Mucosa of gallbladder (tissue), 1 donor: ENCODE measurements around the gene GTPBP1. TPM values are rescaled to one million over a fixed set of nuclear protein-coding genes. Genes with fewer than 3 reads are reported as not detected.

Experiments used
- DNase-seq: peaks from one replicate; pipeline ENCODE4 v3.0.0-alpha.2; 2020; ENCODE audit warnings: low spot score
- total RNA-seq: library from RNA; stranded (reverse); gene quantifications from one replicate; pipeline ENCODE4 v1.2.1, GENCODE V29; 2021
- donor health status: DM: no; HTN: no; CAD: no.

GTPBP1 gene
- total RNA-seq, 1 donor from 2014 or later, result 67.1 TPM

GRCh38 chr22:38700789-38701628, 4.7 kb upstream of the GTPBP1 start, which contains the start of gene JOSD1:
Gene JOSD1 (minus strand): TSS chr22:38700943. CDS start chr22:38699987, 956 bp downstream.
- DNase-seq, result peak; percentile 97

DNA sequence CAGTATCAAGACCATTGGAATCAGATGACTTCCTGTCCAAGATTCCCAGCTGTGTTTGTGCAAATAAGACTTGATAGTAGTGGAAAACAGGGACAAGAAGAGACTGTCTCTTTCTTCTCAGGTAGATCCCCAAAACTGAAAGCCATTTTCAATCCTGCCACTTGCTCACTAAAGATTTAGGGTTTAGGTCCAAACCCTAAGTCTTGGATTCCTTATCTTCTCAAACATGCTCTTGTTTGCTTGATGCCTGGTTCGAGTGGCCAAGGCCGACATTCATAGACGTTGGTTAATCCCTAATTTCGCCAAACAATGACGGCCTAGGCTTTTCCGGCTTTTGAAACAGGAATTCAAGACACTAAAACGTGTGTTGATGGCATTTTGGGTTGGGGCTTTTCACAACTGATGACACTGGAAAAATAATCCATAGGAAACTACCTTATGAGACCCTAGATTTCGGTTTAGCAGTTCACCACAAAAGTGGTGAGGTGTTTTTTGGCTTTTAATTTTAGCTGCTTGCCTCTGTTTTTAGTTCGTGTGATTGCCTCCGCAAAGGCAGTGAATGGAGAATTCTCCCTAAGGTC, 1.0 kb upstream of the GTPBP1 start:
- DNase-seq, result no peak

DNA sequence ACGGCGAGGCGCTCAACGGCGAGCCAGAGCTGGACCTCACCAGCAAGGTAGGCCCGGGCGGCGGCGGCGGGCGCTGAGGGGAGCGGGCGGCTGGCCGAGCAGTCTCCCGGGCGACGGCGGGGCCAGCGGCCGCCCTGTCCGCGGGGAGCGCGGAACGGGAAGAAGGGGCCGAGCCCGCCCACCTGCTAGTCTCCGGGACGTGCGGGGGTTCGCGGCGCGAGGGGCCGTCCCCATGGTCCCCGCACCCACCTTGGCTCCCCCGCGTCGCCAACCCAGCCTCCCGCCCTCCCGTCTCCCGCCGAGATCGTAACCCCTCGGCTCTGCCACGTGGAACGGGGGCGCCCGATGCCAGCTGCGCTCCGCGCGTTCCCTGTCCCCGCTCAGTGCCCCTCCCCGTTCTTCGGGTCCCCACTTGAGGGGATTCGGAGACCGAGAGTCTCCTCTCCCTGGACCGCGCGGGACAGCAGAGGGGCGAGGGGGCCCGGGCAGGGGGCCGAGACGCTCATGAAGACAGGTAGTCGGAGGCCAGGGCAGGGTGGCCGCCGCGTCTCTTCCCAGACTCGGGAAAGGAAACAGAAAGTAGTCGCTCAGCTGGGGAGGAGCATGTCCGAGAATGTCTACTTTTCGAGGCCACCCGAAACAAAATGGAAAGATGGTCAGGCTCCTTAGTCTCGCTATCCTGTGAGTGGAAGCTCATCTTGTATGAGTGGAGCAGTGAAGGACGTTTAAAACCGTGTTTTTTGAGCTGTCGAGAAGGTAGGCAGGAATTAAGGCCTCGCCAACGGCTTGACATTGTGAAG, 557 bp downstream of the GTPBP1 start:
- DNase-seq, result no peak

- DNase-seq, result no peak
These were observed 1.1 kb downstream of the GTPBP1 start for GRCh38 chr22:38706901-38707195.

DNA sequence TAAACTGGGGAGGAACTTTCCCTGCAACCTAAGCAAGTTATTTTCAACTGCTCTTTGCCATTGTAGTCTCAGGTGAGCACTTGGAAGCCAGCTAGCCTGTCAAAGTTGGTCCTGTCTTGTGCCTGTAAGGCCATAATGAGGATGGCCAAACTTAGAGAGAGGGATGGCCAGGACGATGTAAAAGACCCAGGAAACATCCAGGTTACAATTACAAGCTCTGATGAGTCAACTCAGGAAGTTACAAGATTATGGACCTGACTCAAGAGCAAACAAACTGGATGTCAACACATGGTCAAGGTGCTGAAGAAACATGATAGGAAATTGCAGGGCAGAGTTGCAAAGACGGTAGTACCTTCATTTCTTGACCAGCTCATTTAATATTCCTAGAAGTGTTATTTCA, 1.6 kb downstream of the GTPBP1 start:
- no peak for DNase-seq

DNA sequence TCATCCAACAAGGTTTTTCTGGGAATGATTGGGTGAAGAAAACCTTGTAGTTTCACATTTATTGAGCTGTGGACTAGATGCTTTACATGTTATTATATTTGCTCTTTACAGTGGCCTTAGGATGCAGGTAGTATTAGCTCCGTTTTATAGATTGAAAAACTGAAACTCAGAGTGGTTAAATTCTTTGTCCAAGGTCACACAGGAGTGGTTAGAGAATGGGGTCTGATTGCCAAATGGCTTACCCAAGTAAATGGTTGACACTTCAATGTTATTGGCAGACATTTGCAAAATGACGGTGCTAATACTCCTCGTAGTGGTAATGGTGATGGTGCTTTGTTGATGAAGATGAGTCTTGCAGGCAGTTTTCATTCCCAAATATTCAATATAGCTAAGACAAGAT, 2.2 kb downstream of the GTPBP1 start:
- DNase-seq, result no peak

DNA sequence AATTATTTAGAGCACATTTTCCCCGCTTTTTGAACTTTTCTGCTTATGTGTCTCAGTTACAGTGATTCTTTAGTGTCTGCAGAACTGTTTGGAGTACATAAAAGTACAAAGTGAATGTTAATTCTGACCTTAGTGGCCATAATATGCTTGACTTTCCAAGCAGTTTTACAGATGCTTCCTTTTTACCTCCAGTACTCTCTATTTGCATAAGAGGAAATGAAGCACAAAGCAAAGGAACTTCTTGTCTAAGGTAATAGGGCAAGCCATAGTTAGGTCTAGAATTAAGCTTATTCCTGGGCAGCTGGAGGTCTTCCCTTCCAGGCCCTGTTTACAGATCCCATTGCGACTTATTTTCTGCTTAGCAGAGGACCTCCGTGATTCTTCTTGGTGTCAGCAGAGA, 3.6 kb downstream of the GTPBP1 start:
- no peak for DNase-seq

DNA sequence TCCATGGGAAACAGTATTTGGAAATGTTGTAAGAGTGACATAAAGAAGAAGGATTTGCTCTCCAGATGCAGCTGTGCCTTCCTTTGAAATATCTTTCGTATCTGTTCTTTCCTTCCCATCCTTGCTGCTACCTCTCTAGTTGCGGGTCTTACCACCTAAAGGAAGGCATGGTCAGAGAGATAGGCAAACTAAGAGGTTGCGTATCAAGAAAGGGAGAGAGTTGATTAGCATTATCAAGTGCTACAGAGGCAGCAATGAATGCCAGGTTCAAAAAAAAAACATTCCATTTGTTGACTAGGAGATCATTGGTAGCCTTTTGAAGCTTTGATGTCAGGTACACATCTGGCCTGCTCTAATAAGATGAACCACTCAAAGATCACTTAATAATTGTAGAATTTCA, 4.6 kb downstream of the GTPBP1 start:
- DNase-seq, result no peak

GRCh38 chr22:38710866-38711265, 5.1 kb downstream of the GTPBP1 start:
- no peak for DNase-seq

DNA sequence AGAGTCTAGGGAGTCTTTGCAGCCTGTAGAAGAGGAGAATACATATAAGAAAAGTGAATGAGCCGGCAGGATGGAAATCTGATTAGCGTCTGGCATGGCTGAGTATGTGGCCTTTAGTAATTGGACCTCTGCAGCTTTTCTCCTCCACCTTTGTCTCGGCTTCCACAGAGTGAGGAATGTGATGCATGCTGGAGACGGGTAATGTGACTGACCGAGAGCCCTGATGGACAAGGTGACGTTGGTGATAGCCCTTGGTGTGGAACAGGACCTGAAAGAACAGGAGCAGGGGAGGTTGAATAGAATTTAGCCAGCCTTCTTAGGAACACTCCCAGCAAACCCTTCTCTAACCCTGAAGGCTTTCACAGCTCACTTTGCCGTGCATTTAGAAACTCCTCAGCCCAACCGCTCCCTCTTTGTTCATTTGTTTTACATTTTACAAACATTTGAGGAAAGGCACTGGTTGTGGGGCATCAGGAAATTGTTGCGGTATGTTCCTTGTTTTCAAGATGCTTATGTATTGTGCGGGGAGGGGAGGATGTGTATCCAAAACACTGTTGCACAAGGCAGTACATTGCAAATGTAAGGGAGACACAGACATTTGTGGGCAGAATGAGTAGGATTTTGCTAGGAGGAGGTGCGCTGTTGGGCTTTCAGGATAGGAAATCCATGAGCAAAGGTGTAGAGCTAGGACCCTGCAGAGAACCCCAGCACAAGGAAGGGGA, 6.9 kb downstream of the GTPBP1 start:
- no peak for DNase-seq

DNA sequence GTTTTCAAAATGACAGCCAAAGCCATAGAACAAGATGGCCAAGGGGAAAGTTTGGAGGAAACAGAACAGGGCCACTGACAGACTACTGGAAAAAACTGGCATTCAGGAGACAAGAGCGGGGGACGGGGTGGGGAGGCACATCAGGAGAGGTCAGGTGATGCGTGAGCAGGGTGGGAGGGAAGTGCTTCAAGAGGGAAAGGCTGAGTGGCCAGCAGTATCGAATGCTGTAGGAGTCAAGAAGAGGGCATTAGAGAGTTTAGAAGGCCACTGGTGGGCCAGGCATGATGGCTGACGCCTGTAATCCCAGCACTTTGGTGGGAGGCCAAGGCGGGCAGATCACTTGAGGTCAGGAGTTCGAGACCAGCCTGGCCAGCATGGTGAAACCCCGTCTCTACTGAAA, 8.2 kb downstream of the GTPBP1 start:
- DNase-seq, result no peak

DNA sequence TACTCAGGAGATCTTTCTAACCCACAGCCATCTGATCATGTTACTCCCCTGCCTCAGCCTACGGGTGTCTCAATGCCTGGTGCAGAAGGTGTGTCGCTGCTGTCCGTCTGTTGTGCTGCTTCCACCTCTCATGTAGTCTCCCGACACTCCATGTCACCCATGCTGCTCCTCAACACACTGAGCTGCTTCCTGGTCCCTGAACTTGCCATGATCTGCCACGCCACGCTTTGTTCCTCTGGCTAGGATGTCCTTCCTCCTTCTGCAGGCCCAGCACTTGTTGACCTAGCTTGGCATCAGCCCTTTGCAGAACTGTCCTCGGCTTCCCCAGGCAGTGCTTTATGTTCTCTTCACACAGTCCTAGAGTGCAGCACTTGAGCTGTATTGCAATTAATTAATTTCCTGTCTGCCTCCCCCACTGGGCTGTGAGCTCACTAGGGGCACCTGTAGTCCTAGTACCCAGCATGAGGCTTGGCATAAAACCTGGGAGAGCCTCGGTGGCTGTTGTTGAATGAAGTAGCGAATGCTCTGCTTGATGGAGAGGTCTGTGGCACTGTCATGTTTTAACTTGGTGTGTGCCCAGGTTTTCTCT, 9.5 kb downstream of the GTPBP1 start:
- DNase-seq, result no peak

- no peak for DNase-seq
These were observed 10.1 kb downstream of the GTPBP1 start for GRCh38 chr22:38715852-38716251.

GRCh38 chr22:38716271-38716670, 10.5 kb downstream of the GTPBP1 start:
- no peak for DNase-seq

DNA sequence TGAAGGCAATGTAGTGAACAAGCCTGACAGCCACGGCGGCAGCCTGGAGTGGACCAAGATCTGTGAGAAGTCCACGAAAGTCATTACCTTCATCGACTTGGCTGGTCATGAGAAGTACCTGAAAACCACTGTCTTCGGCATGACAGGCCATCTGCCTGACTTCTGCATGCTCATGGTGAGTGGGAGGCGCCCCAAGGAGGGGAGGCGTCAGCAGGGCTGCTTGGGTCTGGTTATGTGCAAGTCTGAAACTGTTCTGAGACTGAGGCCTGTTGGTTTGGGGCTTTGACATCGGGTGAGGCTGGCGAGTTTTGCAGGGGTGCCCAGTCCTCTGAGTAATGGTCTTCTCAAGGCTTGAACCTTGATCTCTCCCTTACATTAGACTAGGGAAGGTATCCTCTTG, 11.1 kb downstream of the GTPBP1 start:
- DNase-seq, result no peak

GRCh38 chr22:38717244-38717643, 11.5 kb downstream of the GTPBP1 start:
- no peak for DNase-seq

DNA sequence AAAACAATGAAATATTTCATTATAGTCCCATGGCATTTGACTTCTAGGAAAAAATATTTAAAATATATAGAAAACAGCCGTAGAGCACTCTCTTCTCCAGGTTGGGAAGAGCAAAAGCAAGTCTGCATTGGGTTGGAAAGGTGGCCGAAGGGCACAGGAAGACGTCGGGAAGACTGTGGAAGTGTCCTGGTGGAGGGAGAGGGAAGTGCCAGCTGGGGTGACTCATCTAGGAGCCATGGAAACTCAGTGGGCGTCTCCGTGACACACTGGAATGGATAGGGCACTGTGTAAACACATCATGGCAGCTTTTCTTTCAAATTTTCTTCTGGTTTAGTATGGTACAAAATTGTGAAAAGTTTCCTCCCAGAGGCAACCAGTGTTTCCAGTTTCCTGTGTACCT, 12.7 kb downstream of the GTPBP1 start:
- DNase-seq, result peak; percentile 75

DNA sequence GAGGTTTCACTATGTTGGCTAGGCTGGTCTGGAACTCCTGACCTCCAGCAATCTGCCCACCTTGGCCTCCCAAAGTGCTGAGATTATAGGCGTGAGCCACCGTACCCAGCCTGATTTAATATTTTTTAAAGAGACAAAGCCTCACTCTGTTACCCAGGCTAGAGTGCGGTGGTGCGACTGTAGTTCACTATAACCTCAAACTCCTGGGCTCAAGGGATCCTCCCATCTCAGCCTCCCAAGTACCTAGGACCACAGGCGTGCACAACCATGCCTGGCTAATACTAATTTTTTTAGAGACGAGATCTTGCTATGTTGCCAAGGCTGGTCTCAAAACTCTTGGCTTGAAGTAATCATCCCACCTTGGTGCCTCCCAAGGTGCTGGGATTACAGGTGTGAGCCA, 13.5 kb downstream of the GTPBP1 start:
- no peak for DNase-seq

- DNase-seq, result no peak
These were observed 14.6 kb downstream of the GTPBP1 start for GRCh38 chr22:38720350-38720749.

DNA sequence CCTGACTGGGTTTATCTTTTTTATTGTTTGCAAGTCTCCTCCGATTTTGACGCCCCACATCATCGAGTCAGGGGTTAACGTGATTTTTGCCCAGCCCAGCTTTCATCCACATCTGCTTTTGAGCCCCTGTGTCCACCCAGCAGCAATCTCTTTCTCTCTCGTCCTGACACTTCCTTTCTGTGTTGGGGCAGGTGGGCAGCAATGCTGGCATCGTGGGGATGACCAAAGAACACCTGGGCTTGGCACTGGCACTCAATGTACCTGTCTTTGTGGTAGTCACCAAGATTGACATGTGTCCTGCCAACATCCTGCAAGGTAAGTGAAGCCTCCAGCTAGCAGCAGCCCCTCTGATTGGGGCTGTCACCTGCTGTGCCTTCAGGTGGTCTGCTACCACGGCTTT, 15.8 kb downstream of the GTPBP1 start:
- no peak for DNase-seq

DNA sequence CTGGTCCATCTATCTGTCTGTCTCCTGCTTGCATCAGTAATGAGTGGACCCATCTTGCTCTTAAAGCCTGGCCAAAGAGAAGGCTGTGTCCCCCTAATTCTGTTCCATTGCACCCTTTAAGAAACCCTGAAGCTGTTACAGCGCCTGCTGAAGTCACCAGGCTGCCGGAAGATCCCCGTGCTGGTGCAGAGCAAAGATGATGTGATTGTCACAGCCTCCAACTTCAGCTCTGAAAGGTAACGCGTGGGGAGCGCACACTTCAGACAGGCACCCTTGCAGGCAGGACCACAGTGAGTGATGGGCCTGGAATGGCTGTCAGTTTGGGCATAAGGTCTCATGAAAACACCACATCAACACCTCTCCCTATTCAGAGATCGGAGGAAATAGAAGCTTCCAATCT, 18.4 kb downstream of the GTPBP1 start:
- DNase-seq, result no peak
